ENCODE results near the gene RNF146.

Gene RNF146

GRCh38 chr6:127298475-127298874 is 31.8 kb downstream of the RNF146 start:
- TF ChIP-seq, protein P1, sequence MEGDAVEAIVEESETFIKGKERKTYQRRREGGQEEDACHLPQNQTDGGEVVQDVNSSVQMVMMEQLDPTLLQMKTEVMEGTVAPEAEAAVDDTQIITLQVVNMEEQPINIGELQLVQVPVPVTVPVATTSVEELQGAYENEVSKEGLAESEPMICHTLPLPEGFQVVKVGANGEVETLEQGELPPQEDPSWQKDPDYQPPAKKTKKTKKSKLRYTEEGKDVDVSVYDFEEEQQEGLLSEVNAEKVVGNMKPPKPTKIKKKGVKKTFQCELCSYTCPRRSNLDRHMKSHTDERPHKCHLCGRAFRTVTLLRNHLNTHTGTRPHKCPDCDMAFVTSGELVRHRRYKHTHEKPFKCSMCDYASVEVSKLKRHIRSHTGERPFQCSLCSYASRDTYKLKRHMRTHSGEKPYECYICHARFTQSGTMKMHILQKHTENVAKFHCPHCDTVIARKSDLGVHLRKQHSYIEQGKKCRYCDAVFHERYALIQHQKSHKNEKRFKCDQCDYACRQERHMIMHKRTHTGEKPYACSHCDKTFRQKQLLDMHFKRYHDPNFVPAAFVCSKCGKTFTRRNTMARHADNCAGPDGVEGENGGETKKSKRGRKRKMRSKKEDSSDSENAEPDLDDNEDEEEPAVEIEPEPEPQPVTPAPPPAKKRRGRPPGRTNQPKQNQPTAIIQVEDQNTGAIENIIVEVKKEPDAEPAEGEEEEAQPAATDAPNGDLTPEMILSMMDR (IDR thresholded peaks at IDR 0.05; ENCODE audit: insufficient read depth, low read depth, low read length, missing control alignments), result no peak
- no peak overlapping the region for H3K4me3 ChIP-seq (ENCODE audit: low read depth, low read length)
- no peak for DNase-seq (ENCODE audit: low read depth)

DNA sequence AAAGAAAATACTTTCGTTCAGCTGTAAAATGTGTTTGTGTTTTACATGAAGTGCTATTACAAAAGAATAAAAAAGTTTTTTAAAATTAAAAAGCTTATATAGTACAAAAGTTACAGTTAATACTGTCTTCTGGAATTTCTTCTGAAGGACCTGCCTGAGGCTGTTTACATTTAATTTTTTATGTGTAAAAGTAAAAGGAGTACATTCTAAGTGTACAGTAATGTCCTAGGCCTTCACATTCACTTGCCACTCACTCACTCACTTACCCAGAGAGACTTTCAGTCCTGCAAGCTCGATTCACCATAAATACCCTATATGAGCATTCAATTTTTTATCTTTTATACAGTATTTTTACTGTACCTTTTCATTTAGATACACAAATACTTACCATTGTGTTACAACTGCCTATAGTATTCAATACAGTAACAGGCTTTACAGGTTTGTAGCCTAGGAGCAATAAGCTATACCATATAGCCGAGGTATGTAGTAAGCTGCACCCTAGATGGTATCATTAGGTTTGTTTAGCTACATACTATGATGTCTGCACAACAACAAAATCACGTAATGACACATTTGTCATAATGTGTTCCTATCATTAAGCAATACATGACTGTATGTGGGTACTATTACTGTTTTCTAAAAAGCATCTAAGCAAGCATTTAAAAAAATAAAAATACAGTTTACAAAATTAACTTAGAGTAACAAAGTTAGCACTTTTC is 33.0 kb downstream of the RNF146 start:
- no peak for DNase-seq (ENCODE audit: low read depth)
- no peak overlapping the region for H3K4me3 ChIP-seq (ENCODE audit: low read depth, low read length)
- TF ChIP-seq, protein P1 (IDR thresholded peaks at IDR 0.05; ENCODE audit: insufficient read depth, low read depth, low read length, missing control alignments), result no peak

GRCh38 chr6:127300411-127300810 is 33.7 kb downstream of the RNF146 start:
- H3K4me3 ChIP-seq (ENCODE audit: low read depth, low read length), result no peak overlapping the region
- TF ChIP-seq, protein P1 (IDR thresholded peaks at IDR 0.05; ENCODE audit: insufficient read depth, low read depth, low read length, missing control alignments), result no peak
- no peak for DNase-seq (ENCODE audit: low read depth)

GRCh38 chr6:127301199-127301700 is 34.6 kb downstream of the RNF146 start:
- no peak overlapping the region for H3K4me3 ChIP-seq (ENCODE audit: low read depth, low read length)
- TF ChIP-seq, protein P1 (IDR thresholded peaks at IDR 0.05; ENCODE audit: insufficient read depth, low read depth, low read length, missing control alignments), result no peak
- no peak for DNase-seq (ENCODE audit: low read depth)

DNA sequence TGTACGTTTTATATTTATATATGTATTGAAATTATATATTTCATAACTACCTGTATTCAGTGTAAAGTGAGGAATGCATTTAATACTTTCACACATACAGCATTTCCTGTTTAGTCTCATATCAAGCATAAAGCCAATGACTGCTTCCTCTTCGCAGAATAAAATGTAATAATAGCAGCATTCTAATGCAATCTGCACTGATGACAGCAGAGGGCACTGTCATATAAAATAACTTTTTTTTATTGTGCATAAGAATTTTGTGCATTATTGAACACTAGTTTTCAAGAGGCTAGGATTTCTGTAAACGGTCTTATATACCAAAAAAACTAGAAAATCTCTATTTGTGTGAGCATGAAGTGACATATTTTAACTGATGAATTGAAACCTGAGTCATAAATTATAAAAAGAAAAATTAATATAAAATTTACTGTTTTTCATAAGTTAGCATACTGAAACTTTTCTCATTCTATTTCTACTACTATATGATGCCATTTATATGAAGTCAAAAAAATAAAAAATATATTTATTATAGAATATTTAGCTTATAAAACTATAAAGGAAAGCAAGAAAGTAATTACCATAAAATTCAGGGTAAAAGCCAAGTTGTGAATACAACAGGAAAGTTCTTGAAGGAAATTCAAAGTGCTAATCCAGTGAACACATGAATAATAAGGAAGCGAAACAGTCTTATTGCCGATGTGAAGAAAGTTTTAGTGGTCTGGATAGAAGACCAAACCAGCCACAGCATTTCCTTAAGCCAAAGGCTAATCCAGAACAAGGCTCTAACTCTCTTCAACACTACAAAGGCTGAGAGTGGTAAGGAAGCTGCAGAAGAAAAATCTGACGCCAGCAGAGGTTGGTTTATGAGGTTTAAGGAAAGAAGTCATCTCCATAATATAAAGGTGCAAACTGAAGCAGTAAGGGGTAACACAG is 36.3 kb downstream of the RNF146 start:
- DNase-seq (ENCODE audit: low read depth), result peak; percentile 51
- no peak overlapping the region for H3K4me3 ChIP-seq (ENCODE audit: low read depth, low read length)
- TF ChIP-seq, protein P1 (IDR thresholded peaks at IDR 0.05; ENCODE audit: insufficient read depth, low read depth, low read length, missing control alignments), result peak; percentile 49

- DNase-seq (ENCODE audit: low read depth), result no peak
- H3K4me3 ChIP-seq (ENCODE audit: low read depth, low read length), result no peak overlapping the region
- TF ChIP-seq, protein P1 (IDR thresholded peaks at IDR 0.05; ENCODE audit: insufficient read depth, low read depth, low read length, missing control alignments), result no peak
Observed at GRCh38 chr6:127303917-127304316, 37.3 kb downstream of the RNF146 start.
